Measurements from ENCODE around the gene PIK3R2.

Gene PIK3R2

DNA sequence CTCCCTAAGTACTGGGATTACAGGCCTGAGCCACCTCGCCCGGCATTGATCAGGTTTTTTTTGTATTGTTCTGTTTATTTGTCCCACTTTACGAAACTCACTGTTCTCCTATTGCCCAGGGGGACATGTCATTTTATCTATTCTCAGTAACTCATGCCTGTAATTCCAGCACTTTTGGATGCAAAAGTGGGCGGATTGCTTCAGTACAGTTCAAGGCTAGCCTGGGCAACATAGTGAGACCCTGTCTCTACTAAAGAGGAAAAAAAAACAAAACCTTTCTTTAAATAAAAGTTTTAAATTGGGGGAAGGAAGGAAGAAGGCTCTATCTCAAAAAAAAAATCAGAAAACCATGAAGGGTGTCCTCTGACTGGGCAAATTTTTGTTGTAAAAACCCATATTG, 37.3 kb downstream of the PIK3R2 start:
- TF ChIP-seq, protein P1, sequence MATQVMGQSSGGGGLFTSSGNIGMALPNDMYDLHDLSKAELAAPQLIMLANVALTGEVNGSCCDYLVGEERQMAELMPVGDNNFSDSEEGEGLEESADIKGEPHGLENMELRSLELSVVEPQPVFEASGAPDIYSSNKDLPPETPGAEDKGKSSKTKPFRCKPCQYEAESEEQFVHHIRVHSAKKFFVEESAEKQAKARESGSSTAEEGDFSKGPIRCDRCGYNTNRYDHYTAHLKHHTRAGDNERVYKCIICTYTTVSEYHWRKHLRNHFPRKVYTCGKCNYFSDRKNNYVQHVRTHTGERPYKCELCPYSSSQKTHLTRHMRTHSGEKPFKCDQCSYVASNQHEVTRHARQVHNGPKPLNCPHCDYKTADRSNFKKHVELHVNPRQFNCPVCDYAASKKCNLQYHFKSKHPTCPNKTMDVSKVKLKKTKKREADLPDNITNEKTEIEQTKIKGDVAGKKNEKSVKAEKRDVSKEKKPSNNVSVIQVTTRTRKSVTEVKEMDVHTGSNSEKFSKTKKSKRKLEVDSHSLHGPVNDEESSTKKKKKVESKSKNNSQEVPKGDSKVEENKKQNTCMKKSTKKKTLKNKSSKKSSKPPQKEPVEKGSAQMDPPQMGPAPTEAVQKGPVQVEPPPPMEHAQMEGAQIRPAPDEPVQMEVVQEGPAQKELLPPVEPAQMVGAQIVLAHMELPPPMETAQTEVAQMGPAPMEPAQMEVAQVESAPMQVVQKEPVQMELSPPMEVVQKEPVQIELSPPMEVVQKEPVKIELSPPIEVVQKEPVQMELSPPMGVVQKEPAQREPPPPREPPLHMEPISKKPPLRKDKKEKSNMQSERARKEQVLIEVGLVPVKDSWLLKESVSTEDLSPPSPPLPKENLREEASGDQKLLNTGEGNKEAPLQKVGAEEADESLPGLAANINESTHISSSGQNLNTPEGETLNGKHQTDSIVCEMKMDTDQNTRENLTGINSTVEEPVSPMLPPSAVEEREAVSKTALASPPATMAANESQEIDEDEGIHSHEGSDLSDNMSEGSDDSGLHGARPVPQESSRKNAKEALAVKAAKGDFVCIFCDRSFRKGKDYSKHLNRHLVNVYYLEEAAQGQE (IDR thresholded peaks at IDR 0.05; ENCODE audit: insufficient read depth in 1 of 2, low read depth in 2 of 2, low read length in 2 of 2): no peak

- TF ChIP-seq FOXP2 (optimal IDR thresholded peaks at IDR 0.05; ENCODE audit: borderline replicate concordance, extremely low read depth, extremely low read length, insufficient read depth): no peak
- TF ChIP-seq, protein P1 (IDR thresholded peaks at IDR 0.05; ENCODE audit: insufficient read depth in 1 of 2, low read depth in 2 of 2, low read length in 2 of 2): no peak
- no peak for TF ChIP-seq POLR2AphosphoS5 (IDR thresholded peaks at IDR 0.05; ENCODE audit: low read depth, low read length)
These were observed 38.7 kb downstream of the PIK3R2 start for GRCh38 chr19:18191640-18192062.

DNA sequence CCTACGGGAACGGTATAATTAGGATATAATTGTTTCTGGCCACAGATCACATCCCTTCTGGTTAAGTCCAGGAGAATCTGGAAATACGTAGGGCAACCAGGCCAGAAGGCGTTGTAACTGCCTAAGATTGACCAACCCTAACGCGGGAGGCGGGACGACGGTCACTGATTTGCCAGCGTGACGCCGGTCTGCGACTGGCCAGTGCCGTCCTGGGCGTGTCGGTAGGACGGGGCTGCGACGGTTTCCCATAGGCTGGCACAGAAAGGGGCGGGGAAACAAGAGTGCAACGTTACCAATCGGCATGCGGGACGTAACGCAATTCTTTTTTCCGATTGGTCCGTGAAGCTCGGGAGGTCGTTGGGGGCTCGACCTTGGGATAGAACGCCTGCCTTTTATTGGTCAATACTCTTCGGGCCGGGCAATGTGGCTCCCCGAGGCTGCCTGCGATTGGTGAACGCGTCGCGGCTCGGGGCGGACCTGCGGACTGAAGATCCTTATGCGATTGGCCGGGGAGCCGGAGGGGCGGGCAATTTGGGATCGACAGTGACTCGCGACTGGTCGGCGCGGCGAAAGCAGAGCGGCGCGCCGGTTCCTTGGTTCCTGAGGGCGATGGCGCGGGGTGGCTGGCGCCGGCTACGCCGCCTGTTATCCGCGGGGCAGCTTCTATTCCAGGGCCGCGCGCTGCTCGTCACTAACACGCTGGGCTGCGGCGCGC, 39.9 kb downstream of the PIK3R2 start, which contains the start of gene MPV17L2:
MPV17L2 (plus strand) TSS at position 546 of the 715 bp plus-strand sequence; CDS start at position 610, 64 bp downstream.
- peak; percentile 72 for TF ChIP-seq FOXP2 (optimal IDR thresholded peaks at IDR 0.05; ENCODE audit: borderline replicate concordance, extremely low read depth, extremely low read length, insufficient read depth)
- peak; percentile 61 for TF ChIP-seq POLR2AphosphoS5 (IDR thresholded peaks at IDR 0.05; ENCODE audit: low read depth, low read length)
- TF ChIP-seq TAF1 (IDR thresholded peaks at IDR 0.05; ENCODE audit: borderline replicate concordance, insufficient read depth, low read length): peak; percentile 79; the same call in 1 of the 2 replicates
- TF ChIP-seq, protein P1 (IDR thresholded peaks at IDR 0.05; ENCODE audit: insufficient read depth in 1 of 2, low read depth in 2 of 2, low read length in 2 of 2): no peak
- no peak for TF ChIP-seq SIN3A (IDR thresholded peaks at IDR 0.05; ENCODE audit: borderline replicate concordance, insufficient read depth, low read length)

GRCh38 chr19:18193388-18194180, 40.6 kb downstream of the PIK3R2 start:
- TF ChIP-seq TAF1 (IDR thresholded peaks at IDR 0.05; ENCODE audit: borderline replicate concordance, insufficient read depth, low read length): no peak
- no peak for TF ChIP-seq FOXP2 (optimal IDR thresholded peaks at IDR 0.05; ENCODE audit: borderline replicate concordance, extremely low read depth, extremely low read length, insufficient read depth)
- TF ChIP-seq POLR2AphosphoS5 (IDR thresholded peaks at IDR 0.05; ENCODE audit: low read depth, low read length): no peak; the same call in 1 of the 2 replicates
- TF ChIP-seq, protein P1 (IDR thresholded peaks at IDR 0.05; ENCODE audit: insufficient read depth in 1 of 2, low read depth in 2 of 2, low read length in 2 of 2): no peak
- no peak for TF ChIP-seq SIN3A (IDR thresholded peaks at IDR 0.05; ENCODE audit: borderline replicate concordance, insufficient read depth, low read length)
